AG20443 (cell line): Measurements from ENCODE around the gene CBX6.
A peak's percentile ranks its signal among the peaks of the same experiment; 100 is the strongest.
"Not testable (repeated sequence)": the region's sequence is repeated elsewhere in the genome, so short reads cannot be mapped to it uniquely, and the experiment has no call there.

ENCODE experiments used
- DNase-seq: peaks from one replicate; pipeline ENCODE4 v3.0.0; 2012; ENCODE audit warnings: low spot score, mixed read lengths

Gene CBX6

GRCh38 chr22:38861170-38861876 is 10.7 kb downstream of the CBX6 start:
- peak; percentile 47 for DNase-seq

- DNase-seq, result no peak
These were observed 11.5 kb downstream of the CBX6 start for GRCh38 chr22:38860283-38861169.

- no peak for DNase-seq
These were observed 12.3 kb downstream of the CBX6 start for GRCh38 chr22:38859581-38860282.

- DNase-seq, result no peak
These were observed 13.5 kb downstream of the CBX6 start for GRCh38 chr22:38858492-38858891.

- not testable (repeated sequence) for DNase-seq
These were observed 17.5 kb downstream of the CBX6 start for GRCh38 chr22:38854476-38854875.

GRCh38 chr22:38853883-38854282 is 18.1 kb downstream of the CBX6 start:
- DNase-seq, result not testable (repeated sequence)

- no peak for DNase-seq
These were observed 18.8 kb downstream of the CBX6 start for GRCh38 chr22:38853196-38853651.

- DNase-seq, result no peak
These were observed 19.5 kb downstream of the CBX6 start for GRCh38 chr22:38852522-38852921.

GRCh38 chr22:38850941-38851849 is 20.8 kb downstream of the CBX6 start:
- DNase-seq, result peak; percentile 75

GRCh38 chr22:38850399-38850798 is 21.6 kb downstream of the CBX6 start:
- no peak for DNase-seq

GRCh38 chr22:38849811-38850210 is 22.2 kb downstream of the CBX6 start:
- DNase-seq, result no peak

- no peak for DNase-seq
These were observed 25.6 kb downstream of the CBX6 start for GRCh38 chr22:38846412-38846811.

- peak; percentile 27 for DNase-seq
These were observed 26.8 kb downstream of the CBX6 start for GRCh38 chr22:38845004-38845740.

- no peak for DNase-seq
These were observed 27.6 kb downstream of the CBX6 start for GRCh38 chr22:38844315-38845003.

- DNase-seq, result peak; percentile 79
These were observed 28.2 kb downstream of the CBX6 start, which contains the start of gene NPTXR for GRCh38 chr22:38843657-38844314. Gene NPTXR (minus strand): TSS chr22:38844028.

GRCh38 chr22:38843201-38843656 is 28.8 kb downstream of the CBX6 start:
- DNase-seq, result peak; percentile 81

GRCh38 chr22:38842512-38843200 is 29.4 kb downstream of the CBX6 start:
- DNase-seq, result no peak

- DNase-seq, result no peak
These were observed 30.4 kb downstream of the CBX6 start for GRCh38 chr22:38841635-38842034.

- DNase-seq, result no peak
These were observed 30.8 kb downstream of the CBX6 start for GRCh38 chr22:38841211-38841610.
